Measurements from ENCODE around the gene TOMM22.

GRCh38 chr22:38705235-38706100 is 23.7 kb downstream of the TOMM22 start, which contains the start of gene GTPBP1:
- TF ChIP-seq FOS (IDR thresholded peaks at IDR 0.05; ENCODE audit: borderline replicate concordance, insufficient read depth, low read length) (no peak), CTCF (IDR thresholded peaks at IDR 0.05; ENCODE audit: extremely low read depth in 1 of 2, insufficient read depth in 1 of 2, low read depth in 1 of 2, low read length in 2 of 2) (no peak), POLR2A (IDR thresholded peaks at IDR 0.05; ENCODE audit: low read depth, low read length) (peak; percentile 85)

All from endothelial cell of umbilical vein (primary cell).